HCT116 (cell line): ENCODE measurements around the gene HSF4. TPM values are rescaled to one million over a fixed set of nuclear protein-coding genes. Genes with fewer than 3 reads are reported as not detected.

Experiments
- ATAC-seq: fragments of 200-7000 bp; cut with Tn5 transposase; 2 replicates; pipeline ENCODE4 v1.9.1; 2020; ENCODE audit warnings: mild to moderate bottlenecking, moderate library complexity
- BruUV-seq: library from RNA; stranded (reverse); fragments of 400-500 nt; replicated peaks from 2 replicates; lab custom pipeline; 2021; lab: Mats Ljungman, UMichigan
- CTCF ChIA-PET: fragments of 300-600 bp; sonication (Branson Sonifier 250); formaldehyde crosslinking; loops from one replicate; lab custom pipeline; 2021; ENCODE audit warnings: antibody characterized with exemption; lab: Charles Lee
- POLR2A ChIA-PET: fragments of 300-600, 350-600 bp; sonication (Branson Sonifier 250); formaldehyde crosslinking; loops from one replicate; lab custom pipeline; 2021; ENCODE audit warnings: antibody characterized with exemption; lab: Charles Lee
- RAD21 ChIA-PET, 2 experiments: fragments of 300-600 bp; sonication (Branson Sonifier 250); formaldehyde crosslinking; loops; one replicate each; lab custom pipeline; 2023; ENCODE audit warnings: low total read pairs in 2 of 2; ENCODE audit not compliant: uncharacterized antibody in 2 of 2, unreplicated experiment in 2 of 2, low non-redundant PET in 1 of 2; lab: Charles Lee
- DNase-seq: peaks from one replicate; pipeline ENCODE4 v3.0.0-alpha.2; 2010; ENCODE audit warnings: low read depth, low spot score
- H2AFZ ChIP-seq: fragments of 200-600 bp; shearing (Covaris generic), sonication (generic); 2 replicates; pipeline ENCODE4 v1.6.1; 2017; ENCODE audit warnings: low read depth, mixed run types, mixed read lengths, antibody characterized with exemption, low read length; ENCODE audit not compliant: poor library complexity, severe bottlenecking
- H3K27ac ChIP-seq: 2 replicates; pipeline ENCODE4 v1.5.1; 2012; ENCODE audit warnings: low read depth, low read length
- H3K27me3 ChIP-seq: fragments of 200-600 bp; sonication (generic); 2 replicates; pipeline ENCODE4 v1.6.1; 2016; ENCODE audit warnings: mixed run types, low read length, mixed read lengths; ENCODE audit not compliant: insufficient read depth
- H3K36me3 ChIP-seq, 2 experiments: fragments of 200-500 bp in 1 of 2; fragments of 200-600 bp in 1 of 2; sonication (Bioruptor generic) in 1 of 2; sonication (generic) in 1 of 2; 2 replicates each; pipeline versions ENCODE4 v1.5.1 to v1.6.1; 2014 to 2016; ENCODE audit warnings: low read length in 2 of 2, inconsistent platforms in 1 of 2, mixed read lengths in 1 of 2, mixed run types in 1 of 2; ENCODE audit not compliant: insufficient read depth in 2 of 2, control insufficient read depth in 1 of 2
- H3K4me1 ChIP-seq, 2 experiments: fragments of 200-600 bp in 1 of 2; sonication (generic) in 1 of 2; 2 replicates each; pipeline versions ENCODE4 v1.5.1 to v1.6.1; 2012 to 2017; ENCODE audit warnings: low read length in 2 of 2, inconsistent platforms in 1 of 2, mild to moderate bottlenecking in 1 of 2, mixed read lengths in 1 of 2, mixed run types in 1 of 2, moderate library complexity in 1 of 2; ENCODE audit not compliant: insufficient read depth in 2 of 2, control insufficient read depth in 1 of 2
- H3K4me2 ChIP-seq: fragments of 200-600 bp; sonication (generic); 2 replicates; pipeline ENCODE4 v1.6.1; 2017; ENCODE audit warnings: mixed run types, low read length, mixed read lengths
- H3K4me3 ChIP-seq, 2 experiments: fragments of 200-600 bp in 1 of 2; sonication (generic) in 1 of 2; replicated peaks in 1 of 2; 2 replicates each; pipeline ENCODE4 v1.5.1; 2011 to 2016; ENCODE audit warnings: low read length in 2 of 2, control low read depth in 1 of 2, low read depth in 1 of 2, mild to moderate bottlenecking in 1 of 2, mixed read lengths in 1 of 2, mixed run types in 1 of 2
- H3K79me2 ChIP-seq: fragments of 200-600 bp; sonication (generic); 2 replicates; pipeline ENCODE4 v1.6.1; 2017; ENCODE audit warnings: mild to moderate bottlenecking, mixed run types, low read length, moderate library complexity, mixed read lengths; ENCODE audit not compliant: insufficient read depth
- H3K9ac ChIP-seq: fragments of 200-600 bp; sonication (generic); 2 replicates; pipeline ENCODE4 v1.6.1; 2016; ENCODE audit warnings: low read length, mixed read lengths
- H3K9me2 ChIP-seq: fragments of 200-600 bp; sonication (generic), shearing (Covaris generic); 2 replicates; pipeline ENCODE4 v1.6.1; 2017; ENCODE audit warnings: mixed run types, mild to moderate bottlenecking, moderate library complexity; ENCODE audit not compliant: insufficient read depth
- H3K9me3 ChIP-seq, 2 experiments: fragments of 200-500 bp in 1 of 2; fragments of 200-600 bp in 1 of 2; sonication (Bioruptor generic) in 1 of 2; sonication (generic) in 1 of 2; 2 replicates each; pipeline ENCODE4 v1.6.1; 2014 to 2017; ENCODE audit warnings: low read length in 2 of 2, mixed read lengths in 2 of 2, inconsistent platforms in 1 of 2, low read depth in 1 of 2, mild to moderate bottlenecking in 1 of 2, mixed run types in 1 of 2, moderate library complexity in 1 of 2; ENCODE audit not compliant: control insufficient read depth in 1 of 2, insufficient read depth in 1 of 2
- H4K20me1 ChIP-seq: fragments of 200-600 bp; sonication (generic), shearing (Covaris generic); 2 replicates; pipeline ENCODE4 v1.6.1; 2017; ENCODE audit warnings: mixed run types, mild to moderate bottlenecking, moderate library complexity; ENCODE audit not compliant: insufficient read depth
- ATF3 ChIP-seq: IDR thresholded peaks from 2 replicates; pipeline ENCODE4 v1.6.1; 2012
- CBX3 ChIP-seq: IDR thresholded peaks from 2 replicates; pipeline ENCODE4 v1.6.1; 2012; ENCODE audit warnings: low read depth
- CEBPB ChIP-seq: IDR thresholded peaks from 2 replicates; pipeline ENCODE4 v1.6.1; 2012; ENCODE audit warnings: low read depth
- CTCF ChIP-seq, 3 experiments: fragments of 200-600 bp in 1 of 3; sonication (generic) in 1 of 3; IDR thresholded peaks in 2 of 3; conservative IDR thresholded peaks in 1 of 3; 2 replicates each; pipeline ENCODE4 v1.5.1; 2012 to 2017; ENCODE audit warnings: low read depth in 2 of 3, low read length in 2 of 3, antibody characterized with exemption in 1 of 3, borderline replicate concordance in 1 of 3, control low read depth in 1 of 3, mild to moderate bottlenecking in 1 of 3, mixed read lengths in 1 of 3, mixed run types in 1 of 3, moderate library complexity in 1 of 3; ENCODE audit not compliant: insufficient read depth in 1 of 3
- EGR1 ChIP-seq: IDR thresholded peaks from 2 replicates; pipeline ENCODE4 v1.6.1; 2012; ENCODE audit warnings: low read depth
- EZH2 ChIP-seq: fragments of 200-600 bp; sonication (generic); IDR thresholded peaks from 2 replicates; pipeline ENCODE4 v1.6.1; 2017; ENCODE audit warnings: antibody characterized with exemption, mixed run types
- FOSL1 ChIP-seq: IDR thresholded peaks from 2 replicates; pipeline ENCODE4 v1.6.1; 2012; ENCODE audit warnings: low read depth
- MAX ChIP-seq: IDR thresholded peaks from 2 replicates; pipeline ENCODE4 v1.6.1; 2012
- POLR2A ChIP-seq: IDR thresholded peaks from 2 replicates; pipeline ENCODE4 v1.7.0; 2011; ENCODE audit warnings: borderline replicate concordance; ENCODE audit not compliant: insufficient read depth, insufficient read length; ENCODE audit errors: extremely low read depth
- POLR2AphosphoS5 ChIP-seq: IDR thresholded peaks from 2 replicates; pipeline ENCODE4 v1.6.1; 2011; ENCODE audit warnings: mild to moderate bottlenecking, low read depth, low read length, moderate library complexity
- RAD21 ChIP-seq: IDR thresholded peaks from 2 replicates; pipeline ENCODE4 v1.6.1; 2012; ENCODE audit warnings: low read depth, mild to moderate bottlenecking
- REST ChIP-seq: IDR thresholded peaks from 2 replicates; pipeline ENCODE4 v1.6.1; 2012; ENCODE audit warnings: low read depth
- SIN3A ChIP-seq: IDR thresholded peaks from 2 replicates; pipeline ENCODE4 v1.6.1; 2012; ENCODE audit warnings: low read depth
- SRF ChIP-seq: IDR thresholded peaks from 2 replicates; pipeline ENCODE4 v1.6.1; 2012; ENCODE audit warnings: low read depth
- TCF7L2 ChIP-seq: IDR thresholded peaks from 2 replicates; pipeline ENCODE4 v1.7.0; 2011; ENCODE audit warnings: borderline replicate concordance, inconsistent platforms; ENCODE audit not compliant: insufficient read depth, insufficient read length; ENCODE audit errors: extremely low read depth
- YY1 ChIP-seq: IDR thresholded peaks from 2 replicates; pipeline ENCODE4 v1.6.1; 2011; ENCODE audit warnings: low read length, low read depth, moderate library complexity, mild to moderate bottlenecking; ENCODE audit not compliant: insufficient replicate concordance; ENCODE audit errors: extremely low read depth
- ZBTB33 ChIP-seq: IDR thresholded peaks from 2 replicates; pipeline ENCODE4 v1.6.1; 2011; ENCODE audit warnings: mild to moderate bottlenecking, low read length, moderate library complexity; ENCODE audit not compliant: insufficient replicate concordance; ENCODE audit errors: extremely low read depth
- ZFX ChIP-seq: fragments of 450-650 bp; IDR thresholded peaks from 2 replicates; pipeline ENCODE4 v1.6.1; 2017
- ZNF274 ChIP-seq: fragments of 200-500 bp; sonication (Bioruptor generic); IDR thresholded peaks from 2 replicates; pipeline ENCODE4 v1.6.1; 2014; ENCODE audit warnings: mild to moderate bottlenecking, low read depth, low read length, inconsistent platforms
- intact Hi-C: fragments of 100-400 bp; cut with micrococcal nuclease; formaldehyde crosslinking; loops from 2 replicates; pipeline ENCODE4 v1.10.0; 2022
- total RNA-seq: library from RNA; stranded (reverse); gene quantifications from one replicate; pipeline ENCODE4 v1.2.1, GENCODE V29; 2021; ENCODE audit not compliant: unreplicated experiment

HSF4 gene
- total RNA-seq, 1 experiment from 2014 or later, result 46.6 TPM

GRCh38 chr16:67209565-67209964 lies 45.0 kb downstream of the HSF4 start:
- ChIA-PET RAD21 (no interaction called here), POLR2A (no interaction called here), CTCF (interaction anchor here (1.4 kb wide), 1 partner anchor 11 kb away, joined by 3 read pairs; no protein-coding TSS in a partner anchor)
- Histone ChIP-seq H3K9me3 (no peaks in the 10 kb centered on the region), H3K27ac (no peak overlapping the region), H2AFZ (no peak overlapping the region), H3K9ac (no peak overlapping the region), H3K79me2 (no peaks in the 10 kb centered on the region), H3K4me2 (no peak overlapping the region), H3K9me2 (no peaks in the 10 kb centered on the region), H3K27me3 (no peaks in the 10 kb centered on the region), H3K4me3 (no peak overlapping the region), H3K4me1 (peaks cover 11 to 34% of the 10 kb centered on the region in 2 experiments), H3K36me3 (no peaks in the 10 kb centered on the region), H4K20me1 (no peaks in the 10 kb centered on the region)
- no peak for TF ChIP-seq ZNF274
- TF ChIP-seq POLR2A, result no peak
- TF ChIP-seq EZH2, result no peak
- no peak for TF ChIP-seq REST
- TF ChIP-seq MAX, result no peak
- TF ChIP-seq EGR1, result no peak
- TF ChIP-seq TCF7L2, result no peak
- TF ChIP-seq ZBTB33, result no peak
- TF ChIP-seq ATF3, result no peak
- TF ChIP-seq FOSL1, result no peak
- no peak for TF ChIP-seq YY1
- no peak for TF ChIP-seq CTCF (IDR thresholded peaks at IDR 0.05 in 2 of 3, conservative IDR thresholded peaks at IDR 0.05 in 1 of 3; ENCODE audit: borderline replicate concordance in 1 of 3, insufficient read depth in 1 of 3, low read depth in 2 of 3, low read length in 2 of 3)
- no peak for TF ChIP-seq ZFX
- no peak for TF ChIP-seq SIN3A
- no peak for TF ChIP-seq POLR2AphosphoS5
- no peak for TF ChIP-seq RAD21
- TF ChIP-seq CEBPB, result no peak
- TF ChIP-seq CBX3, result no peak
- no peak for TF ChIP-seq SRF
- intact Hi-C loops, result no loop called here
- no peak for DNase-seq
- BruUV-seq, result no TSS peak
- no peak for ATAC-seq
